ENCODE measurements around the gene ERN2.

ERN2 gene

GRCh38 chr16:23716484-23716883 lies 3.5 kb upstream of the ERN2 start:
- no peak for DNase-seq

GRCh38 chr16:23711785-23712184 lies 1.2 kb downstream of the ERN2 start:
- DNase-seq: no peak

- DNase-seq: no peak
Observed at GRCh38 chr16:23710504-23710903, 2.5 kb downstream of the ERN2 start.

- DNase-seq: no peak
Observed at GRCh38 chr16:23710008-23710407, 3.0 kb downstream of the ERN2 start.

GRCh38 chr16:23709536-23709935 lies 3.5 kb downstream of the ERN2 start:
- no peak for DNase-seq

GRCh38 chr16:23706439-23706838 lies 6.6 kb downstream of the ERN2 start:
- no peak for DNase-seq

GRCh38 chr16:23705517-23705902 lies 7.5 kb downstream of the ERN2 start:
- DNase-seq: no peak

- DNase-seq: no peak
Observed at GRCh38 chr16:23704772-23705516, 8.1 kb downstream of the ERN2 start.

GRCh38 chr16:23702951-23703350 lies 10.1 kb downstream of the ERN2 start:
- DNase-seq: no peak

- no peak for DNase-seq
Observed at GRCh38 chr16:23701045-23701444, 12.0 kb downstream of the ERN2 start.

GRCh38 chr16:23700509-23700908 lies 12.5 kb downstream of the ERN2 start:
- DNase-seq: peak in 1 of 2 experiments; percentile 42

GRCh38 chr16:23700093-23700492 lies 12.9 kb downstream of the ERN2 start:
- DNase-seq: no peak

GRCh38 chr16:23699100-23699499 lies 13.9 kb downstream of the ERN2 start:
- DNase-seq: no peak

GRCh38 chr16:23695756-23696155 lies 17.3 kb downstream of the ERN2 start:
- no peak for DNase-seq

GRCh38 chr16:23694644-23695373 lies 18.2 kb downstream of the ERN2 start:
- no peak for DNase-seq

- DNase-seq: no peak
Observed at GRCh38 chr16:23694265-23694643, 18.8 kb downstream of the ERN2 start.

- no peak for DNase-seq
Observed at GRCh38 chr16:23692190-23692837, 20.7 kb downstream of the ERN2 start.

GRCh38 chr16:23691483-23692189 lies 21.4 kb downstream of the ERN2 start:
- no peak for DNase-seq

GRCh38 chr16:23690771-23691482 lies 22.1 kb downstream of the ERN2 start:
- DNase-seq: no peak

GRCh38 chr16:23689442-23690187 lies 23.4 kb downstream of the ERN2 start:
- DNase-seq: no peak

- DNase-seq: no peak
Observed at GRCh38 chr16:23687034-23687808, 25.8 kb downstream of the ERN2 start.
